GM19468 (cell line): ENCODE measurements around the gene MARK4.
"Not testable (repeated sequence)": the region's sequence is repeated elsewhere in the genome, so short reads cannot be mapped to it uniquely, and the experiment has no call there.

ENCODE experiments used
- ATAC-seq: cut with Tn5 transposase; IDR thresholded peaks from one replicate; pipeline ENCODE4 v1.9.1; 2021; ENCODE audit warnings: mild to moderate bottlenecking, moderate library complexity, moderate number of reproducible peaks; ENCODE audit not compliant: unreplicated experiment; ENCODE audit errors: extremely low read depth

Gene MARK4

DNA sequence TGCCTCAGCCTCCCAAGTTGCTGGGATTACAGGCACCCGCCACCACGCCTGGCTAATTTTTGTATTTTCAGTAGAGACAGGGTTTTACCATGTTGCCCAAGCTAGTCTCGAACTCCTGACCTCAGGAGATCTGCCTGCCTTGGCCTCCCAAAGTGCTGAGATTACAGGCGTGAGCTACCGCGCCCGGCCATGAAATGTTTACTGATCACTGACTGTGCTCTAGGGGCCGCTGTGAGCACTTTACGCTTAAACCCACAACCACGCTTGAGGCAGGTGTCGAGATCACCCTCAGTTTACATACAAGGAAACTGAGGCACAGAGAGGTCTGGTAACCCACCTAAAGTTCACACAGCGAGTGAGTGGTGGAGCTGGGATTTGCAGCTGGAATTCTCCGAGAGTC, 18.9 kb downstream of the MARK4 start:
- ATAC-seq: not testable (repeated sequence)

- ATAC-seq: no peak
These were observed 20.1 kb downstream of the MARK4 start for GRCh38 chr19:45271098-45271734.

DNA sequence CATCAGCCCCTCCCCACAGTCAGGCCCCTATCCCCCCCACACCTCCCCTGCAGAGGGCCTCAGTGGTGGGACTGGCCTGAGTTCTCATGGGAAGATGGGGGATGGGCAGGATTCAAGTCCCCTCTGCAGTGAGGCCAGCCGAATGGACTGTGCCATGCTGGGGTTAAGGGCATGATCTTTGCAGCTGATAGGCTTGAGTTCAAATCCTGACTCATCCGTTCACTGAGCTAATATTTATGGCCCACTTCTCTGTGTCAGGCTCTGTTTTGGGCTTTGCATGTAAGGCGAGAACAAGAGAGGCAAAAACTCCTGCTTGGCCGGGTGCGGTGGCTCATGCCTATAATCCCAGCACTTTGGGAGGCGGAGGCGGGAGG, 20.7 kb downstream of the MARK4 start:
- ATAC-seq: no peak

DNA sequence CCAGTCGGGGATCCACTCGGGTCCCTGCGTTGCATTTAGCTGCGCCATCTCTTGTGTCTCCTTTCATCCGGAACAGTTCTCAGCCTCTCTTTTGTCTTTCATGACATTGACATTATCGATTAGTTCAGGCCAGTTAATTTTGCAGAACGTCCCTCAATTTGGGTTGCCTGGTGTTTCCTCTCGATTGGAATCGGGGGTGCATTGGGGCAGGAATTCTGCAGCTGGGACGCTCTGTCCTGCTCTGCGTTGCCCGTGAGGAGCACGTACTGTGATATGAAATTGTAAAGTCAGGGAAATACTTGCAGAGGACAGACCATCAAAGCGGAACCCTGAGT, 22.4 kb downstream of the MARK4 start:
- ATAC-seq: no peak

DNA sequence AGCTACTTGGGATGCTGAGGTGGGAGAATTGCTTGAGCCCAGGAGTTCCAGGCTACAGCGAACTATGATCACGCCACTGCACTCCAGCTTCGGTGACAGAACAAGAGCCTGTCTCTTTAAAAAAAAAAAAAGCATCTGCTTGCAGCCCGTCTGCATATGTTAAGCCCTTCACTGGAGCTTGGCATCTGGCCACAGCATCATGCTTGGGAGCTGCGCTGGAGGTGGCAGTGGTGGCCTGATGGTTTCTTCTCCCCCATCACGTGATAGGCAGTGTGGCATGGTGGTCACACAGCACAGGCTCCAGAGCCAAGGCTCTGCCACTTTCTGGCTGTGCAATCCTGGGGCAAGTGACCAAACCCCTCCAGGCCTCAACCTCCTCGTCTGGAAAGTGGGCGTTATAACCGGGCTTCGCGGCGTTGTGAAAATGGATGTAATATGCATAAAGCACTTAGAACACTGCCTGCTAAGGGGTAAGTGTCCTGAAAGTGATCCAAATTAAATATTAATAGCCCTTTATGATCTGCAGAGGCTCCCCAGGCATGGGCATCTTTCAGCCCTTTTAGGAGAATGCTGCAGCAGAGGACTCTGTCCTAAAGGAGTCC, 24.4 kb downstream of the MARK4 start:
- no peak for ATAC-seq

GRCh38 chr19:45276284-45276687, 25.2 kb downstream of the MARK4 start:
- no peak for ATAC-seq

DNA sequence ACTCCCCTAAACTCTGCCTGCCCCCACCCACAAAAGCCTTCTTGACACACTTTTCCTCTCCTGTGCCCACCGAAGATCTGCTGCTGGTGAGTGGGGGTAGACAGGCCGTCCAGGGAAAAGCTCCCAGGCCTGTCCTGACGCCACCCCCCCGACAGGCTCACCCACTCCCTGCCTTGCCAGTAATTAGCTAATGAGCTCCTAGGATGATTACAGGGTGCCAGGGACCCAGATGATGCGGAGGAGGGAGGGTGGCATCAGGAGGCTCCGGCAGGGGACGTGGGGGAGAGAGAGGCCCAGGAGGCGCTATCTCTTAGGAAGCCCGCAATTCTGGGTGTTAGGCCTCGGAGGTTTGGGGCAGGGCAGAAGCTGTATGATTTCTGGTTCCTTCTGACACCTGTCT, 27.0 kb downstream of the MARK4 start:
- no peak for ATAC-seq

DNA sequence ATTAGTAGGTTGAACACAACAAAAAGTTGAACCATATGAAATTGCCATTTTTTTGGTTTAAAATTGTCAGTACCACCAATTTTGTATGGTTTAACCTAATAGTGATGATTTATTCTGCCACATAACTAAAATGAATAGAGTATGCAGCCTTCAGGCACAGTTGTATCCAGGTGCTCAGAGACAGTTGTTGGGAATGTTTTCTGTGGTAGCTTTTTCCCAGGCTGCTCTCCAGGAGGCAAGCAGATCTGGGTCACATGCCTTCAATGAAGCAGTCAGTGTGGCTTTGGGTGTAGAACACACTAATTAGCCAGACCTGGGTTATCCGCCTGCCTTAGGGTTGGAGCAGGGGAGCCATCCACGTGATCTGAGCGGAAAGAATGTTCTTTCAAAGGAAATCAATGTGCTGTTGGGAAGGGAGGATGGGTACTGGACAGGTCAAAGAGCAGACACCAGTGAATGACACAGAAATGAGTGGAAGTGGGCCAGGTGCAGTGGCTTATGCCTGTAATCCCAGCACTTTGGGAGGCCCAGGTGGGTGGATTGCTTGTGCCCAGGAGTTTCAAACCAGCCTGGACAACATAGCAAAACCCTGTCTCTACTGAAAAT, 28.6 kb downstream of the MARK4 start:
- no peak for ATAC-seq

DNA sequence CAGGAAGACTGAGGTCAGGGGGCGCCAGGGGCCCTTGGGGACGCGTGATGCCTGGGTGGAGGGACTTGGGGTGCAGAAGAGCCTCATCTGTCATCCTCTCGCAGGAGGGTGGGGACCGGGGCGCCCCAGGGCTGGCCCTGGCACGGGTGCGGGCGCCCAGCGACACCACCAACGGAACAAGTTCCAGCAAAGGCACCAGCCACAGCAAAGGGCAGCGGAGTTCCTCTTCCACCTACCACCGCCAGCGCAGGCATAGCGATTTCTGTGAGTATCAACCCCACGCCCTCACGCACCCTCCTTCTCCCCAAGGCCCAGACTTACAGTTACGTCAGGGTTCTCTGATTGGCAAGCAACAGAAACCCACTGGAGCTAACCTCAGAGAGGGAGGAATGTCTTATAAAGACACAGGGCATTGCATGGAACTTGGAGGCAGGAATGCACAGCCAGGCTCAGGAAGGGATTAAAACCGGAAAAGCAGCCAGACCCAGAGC, 29.4 kb downstream of the MARK4 start:
- ATAC-seq: no peak

DNA sequence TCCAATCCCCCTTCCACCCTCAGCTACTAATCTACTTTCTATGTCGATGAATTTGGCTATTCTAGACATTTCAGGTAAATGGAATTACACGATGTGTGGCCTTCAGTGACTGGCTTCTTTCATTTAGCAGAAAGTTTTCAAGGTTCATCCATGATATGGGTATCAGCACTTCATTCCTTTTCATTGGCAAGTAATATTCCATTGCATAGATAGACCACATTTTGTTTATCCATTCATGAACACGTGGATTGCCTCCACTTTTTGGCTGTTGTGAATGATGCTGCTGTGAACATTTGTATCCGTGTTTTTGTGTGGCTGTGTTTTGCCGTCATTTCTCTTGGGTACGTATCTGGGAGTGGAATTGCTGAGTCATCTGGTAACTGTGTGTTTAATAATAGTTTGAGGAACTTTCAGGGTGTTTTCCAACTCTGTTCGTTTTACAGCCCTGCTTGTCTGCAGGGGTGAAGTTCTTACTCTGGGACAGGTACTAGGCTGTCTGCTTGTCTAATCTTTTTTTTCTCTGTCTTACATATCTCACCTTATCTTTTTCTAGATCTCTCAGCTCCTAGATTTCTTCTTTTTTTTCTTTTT, 32.5 kb downstream of the MARK4 start:
- ATAC-seq: no peak

- ATAC-seq: no peak
These were observed 39.4 kb downstream of the MARK4 start for GRCh38 chr19:45290381-45290931.

DNA sequence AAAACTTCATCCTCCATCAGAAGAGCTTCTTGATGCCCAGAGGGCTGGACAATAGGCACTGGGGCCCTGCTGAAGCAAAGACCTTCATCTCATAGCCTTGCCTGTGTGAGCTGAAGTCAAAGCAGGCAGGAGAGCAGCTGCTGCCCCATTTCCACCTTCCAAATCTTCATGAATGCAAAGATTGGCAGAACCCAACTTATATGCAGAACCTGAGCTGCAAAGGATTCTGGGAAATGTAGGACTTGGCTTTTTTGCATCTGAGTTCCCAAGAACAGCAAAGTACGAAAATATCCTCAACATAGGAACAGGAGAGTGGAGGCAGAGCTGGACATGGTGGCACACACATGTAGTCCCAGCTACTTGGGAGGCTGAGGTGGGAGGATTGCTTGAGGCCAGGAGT, 40.8 kb downstream of the MARK4 start:
- no peak for ATAC-seq

- ATAC-seq: no peak
These were observed 42.6 kb downstream of the MARK4 start for GRCh38 chr19:45293682-45294081.

- no peak for ATAC-seq
These were observed 43.4 kb downstream of the MARK4 start for GRCh38 chr19:45294291-45295029.

- ATAC-seq: no peak
These were observed 44.8 kb downstream of the MARK4 start for GRCh38 chr19:45295873-45296272.

- ATAC-seq: no peak
These were observed 45.3 kb downstream of the MARK4 start for GRCh38 chr19:45296355-45296754.

DNA sequence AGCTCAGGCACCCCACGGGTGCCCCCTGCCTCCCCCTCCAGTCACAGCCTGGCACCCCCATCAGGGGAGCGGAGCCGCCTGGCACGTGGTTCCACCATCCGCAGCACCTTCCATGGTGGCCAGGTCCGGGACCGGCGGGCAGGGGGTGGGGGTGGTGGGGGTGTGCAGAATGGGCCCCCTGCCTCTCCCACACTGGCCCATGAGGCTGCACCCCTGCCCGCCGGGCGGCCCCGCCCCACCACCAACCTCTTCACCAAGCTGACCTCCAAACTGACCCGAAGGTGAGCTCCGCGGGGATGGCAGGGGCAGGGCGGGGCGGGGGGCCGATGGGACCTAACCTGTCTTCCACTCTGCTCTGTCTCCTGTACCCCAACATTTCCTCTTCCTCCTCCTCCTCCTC, 46.6 kb downstream of the MARK4 start:
- no peak for ATAC-seq

- no peak for ATAC-seq
These were observed 47.2 kb downstream of the MARK4 start for GRCh38 chr19:45298264-45298663.

DNA sequence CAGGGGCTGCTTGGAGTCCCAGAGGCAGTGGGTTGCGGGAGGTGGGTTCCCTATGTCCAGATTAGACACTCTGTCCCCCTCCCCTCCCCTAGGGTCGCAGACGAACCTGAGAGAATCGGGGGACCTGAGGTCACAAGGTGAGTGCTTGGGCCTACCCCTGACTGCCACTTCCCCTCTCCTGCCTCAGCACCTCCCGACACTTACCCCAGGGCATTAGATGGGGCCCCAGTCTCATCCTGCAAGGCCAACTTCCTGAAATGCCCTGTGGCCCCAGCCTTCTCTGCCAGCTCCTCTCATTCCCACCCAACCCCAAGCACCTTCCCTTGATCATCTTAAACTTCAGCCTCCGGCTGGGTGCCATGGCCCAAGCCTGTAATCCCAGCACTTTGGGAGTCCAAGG, 48.6 kb downstream of the MARK4 start:
- no peak for ATAC-seq

GRCh38 chr19:45302416-45302815, 51.3 kb downstream of the MARK4 start:
- no peak for ATAC-seq
